ENCODE measurements around the gene SIRT4.

The SIRT4 gene

DNA sequence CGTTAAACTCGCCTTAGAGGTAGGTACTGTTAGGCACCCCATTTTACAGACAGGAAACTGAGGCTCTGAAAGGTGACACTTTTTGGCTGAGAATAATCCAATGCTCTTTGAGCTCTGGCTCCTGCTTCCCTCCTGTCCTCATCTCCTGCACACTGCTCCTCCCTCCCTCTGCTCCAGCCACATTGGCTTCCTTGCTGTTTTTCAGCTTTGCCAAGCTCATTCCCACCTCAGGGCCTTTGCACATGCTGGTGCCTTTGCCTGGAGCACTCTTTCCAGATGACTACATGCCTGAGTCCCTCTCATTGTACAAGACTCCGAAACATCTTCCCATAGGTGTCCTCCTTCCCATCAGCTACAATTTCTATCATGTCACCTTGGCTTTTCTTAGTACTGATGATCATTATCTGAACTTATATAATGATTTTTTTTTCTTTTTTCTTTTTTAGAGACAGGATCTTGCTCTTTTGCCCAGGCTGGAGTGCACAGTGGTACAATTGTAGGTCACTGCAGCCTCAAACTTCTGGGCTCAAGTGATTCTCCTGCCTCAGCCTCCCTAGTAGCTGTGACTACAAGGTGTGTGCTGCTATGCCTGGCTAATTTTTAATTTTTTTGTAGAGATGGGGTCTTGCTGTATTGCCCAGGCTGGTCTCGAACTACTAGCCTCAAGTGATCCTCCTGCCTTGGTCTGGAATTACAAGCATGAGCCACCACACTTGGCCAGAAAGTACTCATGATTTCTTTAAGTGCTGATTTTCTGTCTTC is 51.6 kb downstream of the SIRT4 start:
- Mint-ChIP-seq H3K4me1 (ENCODE audit: low read depth) (no peaks in the 10 kb centered on the region), H3K27ac (no peak overlapping the region), H3K27me3 (peaks cover 47% of the 10 kb centered on the region), H3K4me3 (no peak overlapping the region), H3K36me3 (ENCODE audit: low read depth) (no peaks in the 10 kb centered on the region), H3K9me3 (no peaks in the 10 kb centered on the region)
- intact Hi-C loops (cut with micrococcal nuclease), result no loop called here

DNA sequence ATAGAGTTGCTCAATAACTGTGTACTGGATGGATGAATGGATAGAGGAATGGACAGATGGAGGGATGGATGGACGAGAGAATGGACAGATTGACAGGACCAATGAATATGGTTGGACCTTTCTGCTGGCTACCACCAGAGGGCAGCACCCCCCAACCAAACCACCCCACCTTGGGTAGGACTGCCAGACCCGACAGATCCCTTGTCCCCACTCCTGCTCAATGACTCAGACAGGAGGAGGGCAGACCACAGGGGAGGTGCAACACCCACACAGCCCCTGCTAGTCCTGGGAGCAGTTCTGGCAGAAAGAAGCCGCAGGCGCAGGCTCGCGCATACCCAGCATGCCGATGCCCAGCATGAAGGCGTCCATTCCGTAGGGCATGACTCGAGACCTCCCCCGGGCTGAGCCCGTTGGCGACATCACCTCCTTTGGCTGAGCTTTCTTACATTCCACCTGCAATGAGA is 54.5 kb downstream of the SIRT4 start:
- peaks cover 55% of the 10 kb centered on the region for H3K27me3 Mint-ChIP-seq
- no peak overlapping the region for H3K27ac Mint-ChIP-seq
- H3K4me1 Mint-ChIP-seq (ENCODE audit: low read depth), result peaks cover 2% of the 10 kb centered on the region
- no peaks in the 10 kb centered on the region for H3K9me3 Mint-ChIP-seq
- no peak overlapping the region for H3K4me3 Mint-ChIP-seq
- H3K36me3 Mint-ChIP-seq (ENCODE audit: low read depth), result no peaks in the 10 kb centered on the region
- intact Hi-C loops (cut with micrococcal nuclease), result loop anchor here (1.0 to 2.0 kb wide), 2 partner anchors 74 to 110 kb away; no protein-coding TSS in a partner anchor

DNA sequence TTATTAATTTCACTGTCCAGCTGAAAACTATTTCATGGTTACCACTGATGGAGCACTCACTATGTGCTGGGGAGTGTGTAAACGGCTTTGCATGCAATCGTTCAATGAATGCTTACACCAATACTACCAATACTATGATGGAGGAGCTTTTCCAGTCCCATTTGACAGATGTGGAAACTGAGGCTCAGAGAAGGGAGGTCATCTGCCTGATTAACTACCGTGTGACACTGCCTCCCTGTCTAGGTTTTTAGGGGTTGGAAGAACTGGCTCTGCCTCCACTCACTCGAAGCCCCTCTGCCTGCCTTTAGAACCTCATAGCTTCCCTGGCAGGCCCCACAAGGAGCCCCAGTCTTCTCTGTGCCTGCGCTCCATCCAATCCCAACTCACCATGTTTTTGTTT is 55.0 kb downstream of the SIRT4 start:
- Mint-ChIP-seq H3K36me3 (ENCODE audit: low read depth) (no peaks in the 10 kb centered on the region), H3K4me3 (no peak overlapping the region), H3K27me3 (peaks cover 60% of the 10 kb centered on the region), H3K27ac (no peak overlapping the region), H3K4me1 (ENCODE audit: low read depth) (peaks cover 6% of the 10 kb centered on the region), H3K9me3 (no peaks in the 10 kb centered on the region)
- intact Hi-C loops (cut with micrococcal nuclease), result loop anchor here (2.0 kb wide), 1 partner anchor 110 kb away; no protein-coding TSS in a partner anchor

DNA sequence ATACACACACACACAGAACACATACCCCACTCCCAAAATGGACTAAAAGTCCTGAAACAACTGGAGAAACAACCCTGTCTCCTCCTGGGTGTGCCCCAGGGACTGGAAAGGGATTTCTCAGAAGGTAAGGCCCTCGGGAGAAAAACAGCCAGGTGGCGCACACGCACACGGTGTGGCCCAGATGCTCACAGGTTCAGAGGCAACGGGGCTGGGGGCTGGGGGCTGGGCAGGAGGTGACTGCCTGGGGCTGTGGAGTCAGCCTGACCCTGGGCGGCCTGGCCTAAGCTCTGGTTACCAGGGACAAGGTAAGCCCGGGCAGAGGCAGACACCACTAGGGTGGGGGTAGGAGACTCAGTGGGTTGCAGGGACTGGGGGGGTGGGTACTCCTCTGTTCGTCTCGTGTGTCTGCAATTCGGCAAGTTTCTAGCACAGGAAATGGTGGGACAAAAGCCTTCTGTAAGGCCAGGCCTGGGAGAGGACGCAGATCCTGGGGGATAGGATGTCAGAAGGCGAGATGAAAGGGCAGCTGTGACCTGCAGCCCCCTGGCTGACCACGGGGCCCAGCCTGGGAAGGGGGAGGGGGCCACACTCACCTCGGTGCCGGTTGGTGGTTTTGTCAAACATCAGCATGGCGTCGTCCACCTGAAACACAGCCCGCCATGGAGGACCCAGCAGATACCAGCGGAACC is 56.4 kb downstream of the SIRT4 start:
- no peak overlapping the region for H3K27ac Mint-ChIP-seq
- H3K27me3 Mint-ChIP-seq, result peaks cover 70% of the 10 kb centered on the region
- H3K36me3 Mint-ChIP-seq (ENCODE audit: low read depth), result no peaks in the 10 kb centered on the region
- intact Hi-C loops (cut with micrococcal nuclease), result no loop called here
- H3K4me3 Mint-ChIP-seq, result no peak overlapping the region
- H3K9me3 Mint-ChIP-seq, result no peaks in the 10 kb centered on the region
- H3K4me1 Mint-ChIP-seq (ENCODE audit: low read depth), result peaks cover 6% of the 10 kb centered on the region

- intact Hi-C loops (cut with micrococcal nuclease), result no loop called here
- H3K27me3 Mint-ChIP-seq, result peaks cover 74% of the 10 kb centered on the region
- no peak overlapping the region for H3K27ac Mint-ChIP-seq
These were observed 57.0 kb downstream of the SIRT4 start for GRCh38 chr12:120359128-120359527.

GRCh38 chr12:120361506-120362208 is 59.5 kb downstream of the SIRT4 start:
- no peak overlapping the region for H3K4me3 Mint-ChIP-seq
- no peaks in the 10 kb centered on the region for H3K36me3 Mint-ChIP-seq (ENCODE audit: low read depth)
- no peaks in the 10 kb centered on the region for H3K9me3 Mint-ChIP-seq
- peaks cover 6% of the 10 kb centered on the region for H3K4me1 Mint-ChIP-seq (ENCODE audit: low read depth)
- intact Hi-C loops (cut with micrococcal nuclease), result no loop called here
- H3K27me3 Mint-ChIP-seq, result peaks cover 89% of the 10 kb centered on the region
- H3K27ac Mint-ChIP-seq, result no peak overlapping the region

More at GRCh38 chr12:120359128-120359527, 57.0 kb downstream of the SIRT4 start:
- peaks cover 6% of the 10 kb centered on the region for H3K4me1 Mint-ChIP-seq (ENCODE audit: low read depth)
- no peaks in the 10 kb centered on the region for H3K36me3 Mint-ChIP-seq (ENCODE audit: low read depth)
- no peaks in the 10 kb centered on the region for H3K9me3 Mint-ChIP-seq
- H3K4me3 Mint-ChIP-seq, result no peak overlapping the region
